ENCODE measurements around the gene LY6G5C. TPM values are rescaled to one million over a fixed set of nuclear protein-coding genes. Genes with fewer than 3 reads are reported as not detected.

Gene LY6G5C
- total RNA-seq, 1 experiment from 2014 or later = 0.62 TPM

DNA sequence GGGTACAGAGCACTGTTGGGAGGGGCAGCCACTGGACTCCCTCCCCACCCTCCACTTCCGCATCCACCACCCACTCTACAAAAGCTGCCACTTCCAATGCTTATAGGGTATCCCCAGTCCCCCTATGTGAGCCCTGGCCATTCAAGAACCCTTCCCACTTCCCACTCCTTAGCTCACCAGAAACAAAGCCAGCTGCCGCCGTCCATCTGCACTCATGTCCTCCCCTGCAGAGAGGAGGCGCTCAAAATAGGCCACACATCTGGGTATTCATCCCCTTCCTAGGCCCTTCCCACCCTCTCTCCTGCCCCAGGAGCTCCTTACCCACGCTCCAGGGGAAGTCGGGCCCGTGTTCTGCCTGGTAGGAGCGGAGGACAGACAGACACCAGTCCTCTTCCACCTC lies 6.5 kb upstream of the LY6G5C start:
- DNase-seq (ENCODE audit: low read depth, low spot score) (no peak), ATAC-seq (no peak)
- H3K36me3 ChIP-seq (ENCODE audit: control insufficient read depth, insufficient read depth, low read length) = 0 out of 2 replicates have a peak, but pooled peaks cover 5% of the 10 kb centered on the region
- POLR2A ChIA-PET = no interaction called here
- CTCF ChIA-PET = no interaction called here
- TF ChIP-seq, protein P1, sequence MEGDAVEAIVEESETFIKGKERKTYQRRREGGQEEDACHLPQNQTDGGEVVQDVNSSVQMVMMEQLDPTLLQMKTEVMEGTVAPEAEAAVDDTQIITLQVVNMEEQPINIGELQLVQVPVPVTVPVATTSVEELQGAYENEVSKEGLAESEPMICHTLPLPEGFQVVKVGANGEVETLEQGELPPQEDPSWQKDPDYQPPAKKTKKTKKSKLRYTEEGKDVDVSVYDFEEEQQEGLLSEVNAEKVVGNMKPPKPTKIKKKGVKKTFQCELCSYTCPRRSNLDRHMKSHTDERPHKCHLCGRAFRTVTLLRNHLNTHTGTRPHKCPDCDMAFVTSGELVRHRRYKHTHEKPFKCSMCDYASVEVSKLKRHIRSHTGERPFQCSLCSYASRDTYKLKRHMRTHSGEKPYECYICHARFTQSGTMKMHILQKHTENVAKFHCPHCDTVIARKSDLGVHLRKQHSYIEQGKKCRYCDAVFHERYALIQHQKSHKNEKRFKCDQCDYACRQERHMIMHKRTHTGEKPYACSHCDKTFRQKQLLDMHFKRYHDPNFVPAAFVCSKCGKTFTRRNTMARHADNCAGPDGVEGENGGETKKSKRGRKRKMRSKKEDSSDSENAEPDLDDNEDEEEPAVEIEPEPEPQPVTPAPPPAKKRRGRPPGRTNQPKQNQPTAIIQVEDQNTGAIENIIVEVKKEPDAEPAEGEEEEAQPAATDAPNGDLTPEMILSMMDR (IDR thresholded peaks at IDR 0.05) = no peak
- TF ChIP-seq TCF7L2 (IDR thresholded peaks at IDR 0.05; ENCODE audit: low read depth, low read length) (no peak), POLR2AphosphoS5 (IDR thresholded peaks at IDR 0.05; ENCODE audit: low read depth, low read length) (no peak), SIN3A (IDR thresholded peaks at IDR 0.05; ENCODE audit: borderline replicate concordance, insufficient read depth, low read depth, low read length) (no peak)
- TF ChIP-seq, protein P2, sequence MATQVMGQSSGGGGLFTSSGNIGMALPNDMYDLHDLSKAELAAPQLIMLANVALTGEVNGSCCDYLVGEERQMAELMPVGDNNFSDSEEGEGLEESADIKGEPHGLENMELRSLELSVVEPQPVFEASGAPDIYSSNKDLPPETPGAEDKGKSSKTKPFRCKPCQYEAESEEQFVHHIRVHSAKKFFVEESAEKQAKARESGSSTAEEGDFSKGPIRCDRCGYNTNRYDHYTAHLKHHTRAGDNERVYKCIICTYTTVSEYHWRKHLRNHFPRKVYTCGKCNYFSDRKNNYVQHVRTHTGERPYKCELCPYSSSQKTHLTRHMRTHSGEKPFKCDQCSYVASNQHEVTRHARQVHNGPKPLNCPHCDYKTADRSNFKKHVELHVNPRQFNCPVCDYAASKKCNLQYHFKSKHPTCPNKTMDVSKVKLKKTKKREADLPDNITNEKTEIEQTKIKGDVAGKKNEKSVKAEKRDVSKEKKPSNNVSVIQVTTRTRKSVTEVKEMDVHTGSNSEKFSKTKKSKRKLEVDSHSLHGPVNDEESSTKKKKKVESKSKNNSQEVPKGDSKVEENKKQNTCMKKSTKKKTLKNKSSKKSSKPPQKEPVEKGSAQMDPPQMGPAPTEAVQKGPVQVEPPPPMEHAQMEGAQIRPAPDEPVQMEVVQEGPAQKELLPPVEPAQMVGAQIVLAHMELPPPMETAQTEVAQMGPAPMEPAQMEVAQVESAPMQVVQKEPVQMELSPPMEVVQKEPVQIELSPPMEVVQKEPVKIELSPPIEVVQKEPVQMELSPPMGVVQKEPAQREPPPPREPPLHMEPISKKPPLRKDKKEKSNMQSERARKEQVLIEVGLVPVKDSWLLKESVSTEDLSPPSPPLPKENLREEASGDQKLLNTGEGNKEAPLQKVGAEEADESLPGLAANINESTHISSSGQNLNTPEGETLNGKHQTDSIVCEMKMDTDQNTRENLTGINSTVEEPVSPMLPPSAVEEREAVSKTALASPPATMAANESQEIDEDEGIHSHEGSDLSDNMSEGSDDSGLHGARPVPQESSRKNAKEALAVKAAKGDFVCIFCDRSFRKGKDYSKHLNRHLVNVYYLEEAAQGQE (IDR thresholded peaks at IDR 0.05; ENCODE audit: insufficient read depth in 1 of 2, low read depth in 2 of 2, low read length in 1 of 2) = no peak
- no peak overlapping the region for H3K27ac ChIP-seq (ENCODE audit: low read length)
- no peaks in the 10 kb centered on the region for H3K4me1 ChIP-seq (ENCODE audit: control insufficient read depth, insufficient read depth, low read length)
- no TSS peak for BruUV-seq (replicated peaks)
- H3K27me3 ChIP-seq (ENCODE audit: control insufficient read depth, insufficient read depth, low read length) = no peaks in the 10 kb centered on the region
- intact Hi-C loops (cut with micrococcal nuclease; ENCODE audit: unreplicated experiment) = no loop called here
- H3K4me3 ChIP-seq (ENCODE audit: low read depth in 2 of 2, low read length in 2 of 2) = no peak overlapping the region
- in situ Hi-C loops (cut with HindIII; ENCODE audit: low pct_unique_long_range_greater_than_20kb, low sequenced_read_pairs) = no loop called here
- no peaks in the 10 kb centered on the region for H3K9me3 ChIP-seq (ENCODE audit: control insufficient read depth, insufficient read depth, low read depth, low read length)

DNA sequence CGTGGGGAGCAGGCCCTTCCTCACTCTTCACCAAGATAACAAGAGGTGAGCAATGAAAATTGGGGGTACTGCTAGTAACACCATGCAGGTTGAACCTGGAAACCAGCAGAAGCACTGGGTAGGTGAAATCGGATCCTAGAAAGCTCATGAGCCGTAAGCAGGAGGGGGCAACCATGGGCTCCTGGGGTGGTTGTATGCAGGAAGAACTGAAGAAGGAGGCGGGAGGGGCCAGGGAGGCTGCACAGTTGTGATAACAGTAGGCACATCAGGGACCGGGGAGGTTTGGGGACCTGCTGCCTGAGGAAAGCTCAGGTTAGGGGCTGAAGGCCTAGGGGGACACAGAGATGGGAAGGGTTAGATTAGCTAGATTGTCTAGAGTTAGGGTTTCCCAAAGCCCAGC lies 5.6 kb upstream of the LY6G5C start:
- Histone ChIP-seq H3K36me3 (ENCODE audit: control insufficient read depth, insufficient read depth, low read length) (0 out of 2 replicates have a peak, but pooled peaks cover 5% of the 10 kb centered on the region), H3K27ac (ENCODE audit: low read length) (no peak overlapping the region), H3K4me3 (ENCODE audit: low read depth in 2 of 2, low read length in 2 of 2) (no peak overlapping the region), H3K4me1 (ENCODE audit: control insufficient read depth, insufficient read depth, low read length) (no peaks in the 10 kb centered on the region), H3K27me3 (ENCODE audit: control insufficient read depth, insufficient read depth, low read length) (no peaks in the 10 kb centered on the region), H3K9me3 (ENCODE audit: control insufficient read depth, insufficient read depth, low read depth, low read length) (no peaks in the 10 kb centered on the region)
- TF ChIP-seq, protein P1 (IDR thresholded peaks at IDR 0.05) = no peak
- no peak for TF ChIP-seq SIN3A (IDR thresholded peaks at IDR 0.05; ENCODE audit: borderline replicate concordance, insufficient read depth, low read depth, low read length)
- TF ChIP-seq, protein P2 (IDR thresholded peaks at IDR 0.05; ENCODE audit: insufficient read depth in 1 of 2, low read depth in 2 of 2, low read length in 1 of 2) = no peak
- TF ChIP-seq POLR2AphosphoS5 (IDR thresholded peaks at IDR 0.05; ENCODE audit: low read depth, low read length) = no peak
- no peak for TF ChIP-seq TCF7L2 (IDR thresholded peaks at IDR 0.05; ENCODE audit: low read depth, low read length)
- intact Hi-C loops (cut with micrococcal nuclease; ENCODE audit: unreplicated experiment) (no loop called here), in situ Hi-C loops (cut with HindIII; ENCODE audit: low pct_unique_long_range_greater_than_20kb, low sequenced_read_pairs) (no loop called here)
- DNase-seq (ENCODE audit: low read depth, low spot score) (no peak), ATAC-seq (no peak)
- CTCF ChIA-PET = no interaction called here
- no TSS peak for BruUV-seq (replicated peaks)
- POLR2A ChIA-PET = no interaction called here

Measured in Panc1 (cell line).